RKO (cell line): ENCODE data around the gene ARHGEF1.

Experiments used
- DNase-seq: peaks from one replicate; pipeline ENCODE4 v3.0.0-alpha.2; 2016; ENCODE audit warnings: low spot score

The ARHGEF1 gene

DNA sequence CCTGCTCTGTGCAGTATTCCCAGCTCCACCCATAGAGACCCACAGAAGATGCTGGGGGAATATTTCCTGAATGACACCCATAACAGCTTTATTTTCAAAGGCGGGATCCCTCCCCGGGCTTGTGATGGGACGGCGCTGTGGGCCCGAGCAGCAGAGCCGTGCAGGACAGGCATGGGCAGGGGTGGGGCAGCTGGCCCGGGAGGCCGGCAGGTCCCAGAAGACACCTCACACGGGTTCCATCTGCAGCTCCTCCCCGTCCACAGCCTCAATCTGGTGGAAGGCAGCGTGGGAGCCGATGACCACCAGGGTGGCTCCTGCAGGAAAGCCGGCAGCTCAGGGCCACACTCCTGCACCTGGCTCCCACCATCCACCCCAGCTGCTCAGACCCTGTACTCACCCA lies 73.6 kb downstream of the ARHGEF1 start:
- no peak for DNase-seq
